ENCODE results near the gene AOPEP. TPM values are rescaled to one million over a fixed set of nuclear protein-coding genes. Genes with fewer than 3 reads are reported as not detected.

Gene AOPEP
- total RNA-seq, 1 donor from 2014 or later = 175 TPM

GRCh38 chr9:95116808-95117204 is 390.3 kb downstream of the AOPEP start:
- H3K36me3 ChIP-seq = peaks cover 12% of the 10 kb centered on the region
- no peak overlapping the region for H3K27ac ChIP-seq (replicated peaks)
- no peak for TF ChIP-seq CTCF (IDR thresholded peaks at IDR 0.05; ENCODE audit: borderline replicate concordance)
- no peaks in the 10 kb centered on the region for H3K27me3 ChIP-seq (ENCODE audit: low read depth)
- intact Hi-C loops (cut with micrococcal nuclease) = no loop called here
- H3K9me3 ChIP-seq (replicated peaks) = no peaks in the 10 kb centered on the region
- no peak overlapping the region for H3K4me3 ChIP-seq
- no peak for DNase-seq
- peaks cover 29% of the 10 kb centered on the region for H3K4me1 ChIP-seq

GRCh38 chr9:95118596-95118995 is 392.1 kb downstream of the AOPEP start:
- Histone ChIP-seq H3K9me3 (replicated peaks) (no peaks in the 10 kb centered on the region), H3K27me3 (ENCODE audit: low read depth) (no peaks in the 10 kb centered on the region), H3K36me3 (no peaks in the 10 kb centered on the region), H3K4me1 (peaks cover 29% of the 10 kb centered on the region), H3K27ac (replicated peaks) (no peak overlapping the region), H3K4me3 (no peak overlapping the region)
- no peak for TF ChIP-seq CTCF (IDR thresholded peaks at IDR 0.05; ENCODE audit: borderline replicate concordance)
- intact Hi-C loops (cut with micrococcal nuclease) = no loop called here
- DNase-seq = no peak

- DNase-seq = no peak
These were observed 394.4 kb downstream of the AOPEP start for GRCh38 chr9:95120781-95121370.

GRCh38 chr9:95124582-95125367 is 398.3 kb downstream of the AOPEP start:
- Histone ChIP-seq H3K36me3 (no peaks in the 10 kb centered on the region), H3K9me3 (replicated peaks) (no peaks in the 10 kb centered on the region), H3K4me1 (peaks cover 20% of the 10 kb centered on the region), H3K27ac (replicated peaks) (no peak overlapping the region), H3K4me3 (no peak overlapping the region), H3K27me3 (ENCODE audit: low read depth) (no peaks in the 10 kb centered on the region)
- intact Hi-C loops (cut with micrococcal nuclease) = loop anchor here (5.0 kb wide), 1 partner anchor 342 kb away; no protein-coding TSS in a partner anchor
- peak; percentile 43 for TF ChIP-seq CTCF (IDR thresholded peaks at IDR 0.05; ENCODE audit: borderline replicate concordance)
- DNase-seq = no peak

More at GRCh38 chr9:95120781-95121370, 394.4 kb downstream of the AOPEP start:
- Histone ChIP-seq H3K4me1 (peaks cover 21% of the 10 kb centered on the region), H3K27ac (replicated peaks) (no peak overlapping the region), H3K9me3 (replicated peaks) (no peaks in the 10 kb centered on the region), H3K36me3 (no peaks in the 10 kb centered on the region), H3K27me3 (ENCODE audit: low read depth) (no peaks in the 10 kb centered on the region), H3K4me3 (no peak overlapping the region)
- intact Hi-C loops (cut with micrococcal nuclease) = no loop called here
- no peak for TF ChIP-seq CTCF (IDR thresholded peaks at IDR 0.05; ENCODE audit: borderline replicate concordance)

GRCh38 chr9:95125652-95126051 is 399.2 kb downstream of the AOPEP start:
- no peak overlapping the region for H3K27ac ChIP-seq (replicated peaks)
- no peak for TF ChIP-seq CTCF (IDR thresholded peaks at IDR 0.05; ENCODE audit: borderline replicate concordance)
- intact Hi-C loops (cut with micrococcal nuclease) = loop anchor here (5.0 kb wide), 1 partner anchor 343 kb away; no protein-coding TSS in a partner anchor
- H3K4me3 ChIP-seq = no peak overlapping the region
- peaks cover 18% of the 10 kb centered on the region for H3K4me1 ChIP-seq
- H3K36me3 ChIP-seq = no peaks in the 10 kb centered on the region
- no peaks in the 10 kb centered on the region for H3K9me3 ChIP-seq (replicated peaks)
- no peak for DNase-seq
- no peaks in the 10 kb centered on the region for H3K27me3 ChIP-seq (ENCODE audit: low read depth)
